Effector memory CD8-positive, alpha-beta T cell (primary cell): ENCODE data around the gene THBS1.

Experiments used
- ATAC-seq: fragments of 150-1000 bp; cut with Tn5 transposase; replicated peaks from 2 replicates; pipeline ENCODE4 v1.10.0; 2021; ENCODE audit warnings: mild to moderate bottlenecking, moderate library complexity
- DNase-seq, 3 experiments: peaks; one replicate each; pipeline ENCODE4 v3.0.0; 2021
- H3K27ac Mint-ChIP-seq, 2 donors: one replicate each; pipeline ENCODE4 v1.8.0; 2022; ENCODE audit warnings: mild to moderate bottlenecking in 2 of 2, mixed read lengths in 2 of 2, moderate library complexity in 2 of 2
- H3K27me3 Mint-ChIP-seq, 2 donors: one replicate each; pipeline ENCODE4 v1.8.0; 2022; ENCODE audit warnings: mixed read lengths in 2 of 2
- H3K36me3 Mint-ChIP-seq: one replicate; pipeline ENCODE4 v1.8.0; 2022; ENCODE audit warnings: mild to moderate bottlenecking, moderate library complexity, mixed read lengths; ENCODE audit not compliant: insufficient read depth
- H3K4me1 Mint-ChIP-seq, 2 donors: one replicate each; pipeline ENCODE4 v1.8.0; 2022; ENCODE audit warnings: low read depth in 2 of 2, mixed read lengths in 2 of 2
- H3K4me3 Mint-ChIP-seq, 2 donors: one replicate each; pipeline ENCODE4 v1.8.0; 2022; ENCODE audit warnings: mild to moderate bottlenecking in 2 of 2, mixed read lengths in 2 of 2, moderate library complexity in 2 of 2
- H3K9me3 Mint-ChIP-seq, 2 donors: one replicate each; pipeline ENCODE4 v1.8.0; 2022; ENCODE audit warnings: mixed read lengths in 2 of 2

THBS1 gene

DNA sequence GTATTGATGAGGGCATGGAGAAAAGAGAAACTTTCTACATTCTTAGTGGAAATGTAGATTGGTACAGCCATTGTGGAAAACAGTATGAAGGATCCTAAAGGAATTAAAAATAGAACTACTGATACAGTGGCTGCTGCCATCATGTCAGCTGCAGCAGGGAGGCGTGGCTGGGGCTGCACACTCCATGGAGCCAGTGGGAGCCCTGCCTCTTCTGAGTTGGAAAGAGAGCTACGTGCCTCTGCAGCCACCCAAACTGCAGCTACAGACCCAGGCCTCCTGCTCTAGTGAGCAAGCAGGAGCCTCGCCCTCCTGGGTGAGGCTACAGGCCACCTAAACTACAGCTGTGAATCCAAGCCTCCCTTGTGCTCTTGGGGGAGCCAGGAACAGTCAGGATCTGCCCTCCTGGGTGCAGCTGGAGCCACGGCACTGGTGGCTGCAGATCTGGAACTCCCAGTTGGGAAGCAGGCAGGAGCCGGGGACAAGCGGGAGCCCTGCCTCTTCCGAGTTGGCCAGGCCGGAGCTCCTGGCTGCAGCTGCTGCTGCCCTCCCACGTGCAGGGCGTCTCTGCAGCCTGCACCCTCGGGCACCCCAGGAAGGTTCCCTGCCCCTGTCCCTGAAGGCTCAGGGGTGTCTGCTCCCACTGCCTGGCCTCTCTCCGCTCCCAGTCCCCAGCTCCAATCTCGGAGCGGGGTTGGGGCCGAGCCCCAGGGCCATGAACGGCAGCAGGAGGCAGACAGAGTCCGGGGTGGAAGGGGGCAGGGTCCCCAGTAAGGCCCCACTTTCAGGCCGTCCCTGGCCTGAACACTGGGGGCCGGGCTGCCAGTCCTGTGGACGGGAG is 64.5 kb downstream of the THBS1 start:
- no peaks in the 10 kb centered on the region for H3K27me3 Mint-ChIP-seq
- H3K4me3 Mint-ChIP-seq: no peak overlapping the region
- H3K4me1 Mint-ChIP-seq: peaks cover 15 to 24% of the 10 kb centered on the region in 2 donors
- peaks cover 8% of the 10 kb centered on the region for H3K36me3 Mint-ChIP-seq
- DNase-seq: no peak
- no peak overlapping the region for H3K27ac Mint-ChIP-seq
- H3K9me3 Mint-ChIP-seq: no peaks in the 10 kb centered on the region
- no peak for ATAC-seq

DNA sequence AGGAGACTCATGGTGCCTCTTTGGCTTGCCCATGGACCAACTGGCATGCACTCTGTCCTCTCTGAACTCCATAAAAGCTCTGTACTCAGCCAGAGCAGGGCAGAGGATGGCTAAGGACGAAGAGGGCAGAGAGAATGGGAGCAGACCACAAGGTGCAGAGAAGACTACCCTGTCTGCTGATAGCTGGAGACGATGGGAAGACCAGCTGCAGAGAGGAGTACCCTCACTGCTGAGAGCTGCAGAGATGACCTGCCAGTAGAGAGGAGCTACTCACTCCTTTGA is 65.0 kb downstream of the THBS1 start:
- Mint-ChIP-seq H3K4me1 (peaks cover 12 to 18% of the 10 kb centered on the region in 2 donors), H3K27me3 (no peaks in the 10 kb centered on the region), H3K36me3 (peaks cover 7% of the 10 kb centered on the region), H3K27ac (no peak overlapping the region), H3K9me3 (no peaks in the 10 kb centered on the region), H3K4me3 (no peak overlapping the region)
- DNase-seq (no peak), ATAC-seq (no peak)

DNA sequence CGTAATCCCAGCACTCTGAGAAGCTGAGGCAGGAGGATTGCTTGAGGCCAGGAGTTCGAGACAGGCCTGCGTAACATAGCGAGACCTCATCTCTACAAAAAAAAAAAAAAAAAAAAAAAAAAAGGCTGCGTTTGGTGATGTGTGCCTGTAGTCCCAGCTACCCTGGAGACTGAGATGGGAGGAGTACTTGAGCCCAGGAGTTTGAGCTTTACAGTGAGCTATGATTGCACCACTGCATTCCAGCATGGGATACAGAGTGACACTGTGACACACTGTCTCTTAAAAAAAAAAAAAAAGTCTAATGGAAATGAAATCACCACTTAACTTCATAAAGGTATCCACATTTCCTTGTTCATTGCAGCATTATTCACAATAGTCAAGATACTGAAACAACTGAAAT is 65.5 kb downstream of the THBS1 start:
- Mint-ChIP-seq H3K36me3 (peaks cover 2% of the 10 kb centered on the region), H3K27me3 (no peaks in the 10 kb centered on the region), H3K4me1 (peaks cover 9 to 13% of the 10 kb centered on the region in 2 donors), H3K27ac (no peak overlapping the region), H3K4me3 (no peak overlapping the region), H3K9me3 (no peaks in the 10 kb centered on the region)
- ATAC-seq (no peak), DNase-seq (no peak)
